NCI-H748 treated with DMSO at 0.1 percent for 48 hours (cell line): Measurements from ENCODE around the gene RPA3.
"Not testable (repeated sequence)": the region's sequence is repeated elsewhere in the genome, so short reads cannot be mapped to it uniquely, and the experiment has no call there.

Experiments used
- DNase-seq: peaks from one replicate; lab custom pipeline; 2025; lab: John Stamatoyannopoulos, UW

Gene RPA3

GRCh38 chr7:7694542-7694941 is 23.9 kb downstream of the RPA3 start:
- no peak for DNase-seq

GRCh38 chr7:7693881-7694280 is 24.5 kb downstream of the RPA3 start:
- no peak for DNase-seq

DNA sequence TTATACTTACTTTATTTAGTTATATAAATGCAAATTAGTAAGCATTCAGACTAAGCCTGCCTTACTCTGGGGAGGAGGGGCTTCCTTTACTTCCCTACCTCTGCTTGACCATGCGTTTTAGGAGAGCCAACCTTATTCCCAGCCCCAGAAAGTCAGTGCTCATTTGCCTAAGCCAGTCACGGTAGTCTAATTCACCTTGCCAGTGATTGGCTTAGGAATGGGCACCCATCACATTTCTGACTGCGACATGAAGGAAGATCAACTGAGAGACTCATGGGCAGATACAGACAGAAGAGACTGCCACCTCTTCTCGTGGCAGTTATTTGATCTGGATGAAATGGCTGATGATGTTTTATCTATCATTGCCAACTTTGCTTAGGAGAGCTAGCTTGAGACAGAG is 29.5 kb downstream of the RPA3 start:
- DNase-seq = no peak

GRCh38 chr7:7688310-7688709 is 30.1 kb downstream of the RPA3 start:
- DNase-seq = no peak

GRCh38 chr7:7687800-7688199 is 30.6 kb downstream of the RPA3 start:
- no peak for DNase-seq

DNA sequence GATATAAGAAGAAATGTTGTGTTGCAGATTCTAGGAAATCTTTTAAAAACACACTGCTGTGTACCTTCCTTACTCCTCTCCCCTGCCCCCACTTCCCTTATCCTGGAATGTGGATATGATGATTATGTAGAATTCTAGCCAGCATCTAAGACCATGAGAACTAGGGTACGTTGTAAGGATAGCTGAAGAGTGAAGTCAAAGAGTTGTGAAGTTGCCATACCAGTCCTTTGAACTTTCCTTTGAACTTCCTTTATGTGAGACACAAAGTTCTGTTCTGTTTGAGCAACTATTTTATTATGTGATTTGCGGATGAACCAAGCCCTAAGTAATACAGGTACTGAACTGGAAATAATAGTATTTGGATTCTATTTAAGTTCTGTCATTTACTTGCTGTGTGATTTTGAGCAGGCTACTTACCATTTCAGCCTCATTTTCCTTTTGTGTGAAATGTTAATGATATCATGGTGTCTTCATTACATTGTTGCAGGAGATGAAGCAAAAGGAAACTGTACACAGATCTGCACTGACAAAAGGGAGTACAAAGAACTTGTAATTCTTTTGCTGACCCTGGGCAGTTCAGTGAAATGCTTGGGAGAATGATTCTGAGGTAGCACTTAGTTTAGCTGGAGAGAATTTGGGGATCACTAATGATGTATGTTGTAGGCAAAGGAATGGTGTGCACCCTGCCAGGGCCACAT is 31.4 kb downstream of the RPA3 start:
- no peak for DNase-seq

DNA sequence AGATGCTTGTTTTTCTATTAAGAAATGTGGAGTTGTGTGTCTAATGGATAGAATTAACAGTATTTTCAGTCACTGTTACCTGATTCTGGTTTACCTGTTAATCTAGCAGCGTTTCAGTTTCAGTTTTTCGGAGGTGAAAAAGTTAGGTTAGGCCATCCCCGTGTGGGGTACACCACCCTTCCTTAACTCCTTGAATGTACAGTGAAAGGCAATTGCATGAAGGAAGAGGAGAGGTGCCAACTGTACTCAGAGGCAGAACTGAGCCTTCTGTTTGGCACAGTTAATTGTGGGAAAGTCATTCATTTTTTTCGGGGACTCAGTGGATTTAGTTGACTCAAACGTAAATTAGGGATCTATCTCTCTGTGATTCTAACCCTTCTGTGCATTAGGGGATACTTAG is 35.5 kb downstream of the RPA3 start:
- no peak for DNase-seq

DNA sequence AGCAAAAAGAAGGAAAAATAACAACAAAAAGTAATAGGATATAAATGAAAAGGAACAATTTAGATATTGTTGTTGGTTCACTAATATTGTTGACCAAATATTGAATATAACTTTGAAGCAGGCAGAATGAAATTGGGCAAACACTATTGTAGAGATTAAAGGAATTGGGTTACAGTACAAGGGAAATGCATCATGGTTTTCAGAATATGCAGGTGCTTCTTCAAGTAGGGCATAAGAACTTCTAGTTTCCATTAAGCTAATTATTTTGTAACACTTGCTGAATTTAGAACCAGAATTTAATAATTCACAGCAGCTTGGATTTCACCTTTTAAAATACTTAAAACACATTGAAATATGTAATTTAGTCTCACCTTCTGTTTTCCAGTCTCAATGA is 36.5 kb downstream of the RPA3 start:
- no peak for DNase-seq

DNA sequence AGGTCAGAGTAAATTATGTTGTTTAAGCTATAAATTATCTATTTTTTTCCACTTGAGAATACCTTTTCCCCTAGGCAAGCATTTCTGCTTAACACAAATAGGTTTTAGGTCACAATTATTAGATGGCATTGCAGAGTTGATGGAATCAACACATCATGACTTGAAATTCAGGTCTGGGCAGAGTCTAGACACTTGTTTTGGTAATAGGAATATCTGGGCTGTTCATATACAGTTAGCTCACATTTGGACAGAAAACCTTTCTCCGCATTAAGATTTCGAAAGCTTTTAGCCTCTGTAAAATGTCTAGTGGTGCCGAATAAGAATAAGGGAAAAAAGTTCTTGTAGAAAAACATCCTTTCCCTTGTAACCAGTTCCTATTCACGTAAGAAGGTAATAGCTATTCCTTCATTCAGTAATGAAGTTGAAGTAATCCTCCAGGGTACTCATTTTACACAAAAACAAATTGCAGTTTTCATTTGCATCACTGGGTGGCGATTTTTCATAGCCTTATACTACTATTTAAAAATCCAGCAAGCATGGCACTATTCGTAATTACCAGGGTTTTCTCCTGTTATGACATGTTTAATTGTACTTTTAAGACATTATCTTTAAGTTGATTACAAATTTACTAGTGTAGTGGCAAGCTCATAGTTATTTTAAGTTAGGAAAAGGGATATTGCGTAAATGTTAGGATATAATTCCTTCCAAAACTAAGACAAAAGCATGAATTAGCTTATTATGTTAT is 37.0 kb downstream of the RPA3 start:
- DNase-seq = peak; percentile 80

DNA sequence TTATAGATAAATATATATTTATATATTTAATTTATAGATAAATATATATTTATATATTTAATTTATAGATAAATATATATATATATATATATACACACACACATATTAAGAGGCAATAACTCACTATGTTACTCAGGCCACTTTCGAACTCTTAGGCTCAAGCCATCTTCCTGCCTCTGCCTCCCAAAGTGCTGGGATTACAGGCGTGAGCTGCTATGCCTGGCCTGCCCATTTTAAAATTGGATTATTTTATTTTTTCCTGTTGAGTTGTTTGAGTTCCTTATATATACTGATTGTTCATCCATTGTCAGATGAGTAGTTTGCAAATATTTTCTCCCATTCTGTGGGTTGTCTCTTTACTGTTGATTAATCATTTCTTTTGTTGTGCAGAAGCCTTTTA is 38.8 kb downstream of the RPA3 start:
- peak; percentile 74 for DNase-seq

DNA sequence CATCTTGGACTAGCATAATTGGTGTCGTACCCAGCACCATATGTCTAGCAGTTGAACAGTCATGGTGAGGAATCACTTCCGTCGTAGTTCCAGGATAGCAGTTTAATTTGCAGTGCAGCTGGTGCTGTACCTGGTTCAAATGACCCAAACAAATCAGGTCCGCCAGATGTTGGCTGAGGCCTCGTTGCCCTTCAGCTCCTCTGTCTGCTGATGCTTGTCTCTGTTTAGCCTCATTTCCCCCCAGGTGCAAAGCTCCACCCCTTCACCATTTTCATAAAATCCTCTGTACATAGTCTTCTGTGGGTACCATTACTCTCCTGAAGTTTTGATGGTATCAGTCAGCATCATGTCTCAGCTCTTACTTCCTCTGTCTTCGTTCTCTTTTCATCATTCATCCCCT is 42.7 kb downstream of the RPA3 start:
- no peak for DNase-seq

DNA sequence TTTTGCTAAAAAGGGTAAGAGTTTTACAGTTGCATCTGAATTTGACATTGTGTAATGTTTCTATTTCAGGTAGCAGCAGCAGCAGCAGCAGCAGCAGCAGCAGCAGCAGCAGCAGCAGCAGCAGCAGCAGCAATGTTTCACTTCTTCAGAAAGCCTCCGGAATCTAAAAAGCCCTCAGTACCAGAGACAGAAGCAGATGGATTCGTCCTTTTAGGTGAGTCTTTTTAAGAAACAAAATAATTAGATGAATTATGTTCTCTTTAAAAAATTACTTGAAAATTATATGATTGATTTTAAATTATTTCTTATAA is 45.2 kb downstream of the RPA3 start:
- DNase-seq = no peak

- no peak for DNase-seq
These were observed 45.7 kb downstream of the RPA3 start for GRCh38 chr7:7672545-7673239.

GRCh38 chr7:7671361-7671760 is 47.0 kb downstream of the RPA3 start:
- no peak for DNase-seq

DNA sequence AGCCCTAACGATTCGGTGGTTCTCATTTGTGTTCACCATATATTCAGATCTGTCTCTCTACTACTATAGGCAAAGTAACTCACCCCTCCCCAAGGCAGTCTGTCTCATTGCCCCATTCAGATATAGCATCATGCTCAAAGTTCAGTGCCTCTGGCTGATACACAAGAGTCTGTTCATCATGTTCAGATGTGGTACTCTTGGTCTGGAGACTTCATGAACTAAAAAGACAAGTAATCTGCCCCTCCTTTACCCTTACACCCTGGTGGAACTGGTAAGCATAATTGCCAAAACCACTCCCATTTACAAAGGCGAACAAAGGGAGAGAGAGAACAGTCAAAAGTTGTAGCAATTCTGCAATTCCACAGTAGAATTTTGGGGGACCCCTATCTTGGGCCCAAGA is 47.9 kb downstream of the RPA3 start:
- DNase-seq = no peak

GRCh38 chr7:7668706-7669105 is 49.7 kb downstream of the RPA3 start:
- DNase-seq = no peak

DNA sequence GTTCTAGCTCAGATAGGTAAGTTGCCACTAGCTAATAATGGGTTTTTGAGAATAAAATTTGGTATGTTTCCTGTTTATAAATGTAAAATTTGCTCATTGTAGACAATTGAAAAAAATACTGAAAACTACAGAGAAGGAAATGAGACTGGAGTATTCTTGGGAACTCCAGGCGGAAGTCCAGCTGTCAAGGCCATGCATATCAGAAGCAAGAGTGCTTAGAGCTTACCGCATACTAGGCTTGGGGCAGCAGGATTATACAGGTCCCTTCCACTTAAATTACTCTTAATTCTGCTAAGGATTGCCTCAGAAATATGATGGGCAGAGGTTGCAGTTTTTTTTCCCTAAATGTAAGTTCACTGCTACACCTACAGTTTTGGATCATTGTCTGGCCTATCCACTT is 51.2 kb downstream of the RPA3 start:
- DNase-seq = no peak

DNA sequence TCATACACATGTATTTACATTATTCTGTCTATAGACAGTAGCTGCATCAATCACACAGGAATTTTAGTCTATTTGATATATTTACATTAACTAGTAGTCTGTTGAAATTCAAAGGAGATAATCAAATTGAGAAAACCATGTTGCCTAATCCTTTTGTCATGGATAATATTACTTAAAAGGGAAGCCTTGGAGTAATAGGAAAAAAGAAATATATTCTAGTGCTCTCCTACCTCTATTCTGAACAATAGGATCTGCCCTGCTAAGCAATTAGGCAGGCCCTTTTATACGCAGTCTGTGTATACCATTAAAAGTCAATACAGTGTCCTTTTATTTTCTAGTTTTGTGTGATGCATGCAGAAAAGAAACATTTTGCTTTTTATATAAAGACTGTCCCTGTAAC is 53.4 kb downstream of the RPA3 start:
- DNase-seq = no peak

GRCh38 chr7:7664291-7664690 is 54.1 kb downstream of the RPA3 start:
- no peak for DNase-seq

DNA sequence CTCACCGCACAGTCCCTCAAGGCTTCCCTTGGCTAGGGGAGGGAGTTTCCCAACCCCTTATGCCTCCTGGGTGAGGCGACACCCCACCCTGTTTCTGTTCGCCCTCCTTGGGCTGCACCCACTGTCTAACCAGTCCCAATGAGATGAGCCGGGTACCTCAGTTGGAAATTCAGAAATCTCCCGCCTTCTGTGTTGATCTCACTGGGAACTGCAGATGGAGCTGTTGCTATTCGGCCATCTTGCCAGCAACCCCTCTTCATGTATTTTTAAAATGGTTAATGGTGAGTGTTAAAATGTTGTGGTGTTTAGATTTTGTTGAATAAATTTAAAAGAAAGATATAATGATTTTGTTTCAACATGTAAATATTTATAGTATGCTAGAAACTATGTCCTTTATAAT is 55.9 kb downstream of the RPA3 start:
- DNase-seq = peak; percentile 28

DNA sequence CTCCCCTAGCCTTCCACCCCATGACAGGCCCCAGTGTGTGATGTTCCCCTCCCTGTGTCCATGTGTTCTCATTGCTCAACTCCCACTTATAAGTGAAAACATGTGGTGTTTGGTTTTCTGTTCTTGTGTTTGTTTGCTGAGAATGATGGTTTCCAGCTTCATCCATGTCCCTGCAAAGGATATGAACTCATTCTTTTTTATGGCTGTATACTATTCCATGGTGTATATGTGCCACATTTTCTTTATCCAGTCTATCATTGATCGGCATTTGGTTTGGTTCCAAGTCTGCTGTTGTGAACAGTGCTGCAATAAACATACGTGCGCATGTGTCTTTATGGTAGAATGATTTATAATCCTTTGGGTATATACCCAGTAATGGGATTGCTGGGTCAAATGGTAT is 61.9 kb downstream of the RPA3 start:
- DNase-seq = not testable (repeated sequence)

DNA sequence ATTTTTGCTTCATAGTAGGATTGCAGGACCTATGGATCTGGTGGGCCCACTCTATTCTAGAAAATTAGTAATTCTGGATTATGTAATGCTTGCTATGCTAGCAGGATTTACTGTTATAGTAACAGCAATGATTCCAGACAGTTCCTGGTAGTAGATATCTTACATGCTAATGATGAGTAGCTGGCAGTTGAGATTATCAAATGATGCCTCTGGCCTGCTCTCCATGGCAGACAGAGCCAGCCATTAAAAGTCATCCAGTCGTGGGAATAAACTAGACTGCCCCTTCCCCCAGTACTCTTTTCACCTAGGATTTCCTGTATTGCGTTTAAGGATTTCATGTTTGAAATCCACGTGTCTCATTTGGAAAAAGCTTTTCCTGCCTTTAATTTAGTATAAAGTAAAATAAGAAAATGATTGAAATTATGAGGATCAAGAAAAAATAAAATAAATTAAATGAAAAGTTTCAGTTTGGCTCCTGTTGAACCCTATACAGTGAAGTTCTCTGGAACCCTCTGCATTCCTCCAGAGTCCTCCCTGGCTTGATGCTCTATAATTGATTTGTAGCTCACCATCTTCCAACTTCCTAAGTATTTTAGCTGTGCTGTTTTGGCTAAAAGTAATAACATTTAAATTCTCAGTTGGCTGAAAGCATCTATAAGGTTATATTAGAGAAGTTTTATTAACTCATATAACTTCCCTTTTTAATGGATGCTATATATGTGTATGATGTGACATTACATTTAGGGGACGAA is 63.3 kb downstream of the RPA3 start:
- DNase-seq = no peak
